ENCODE results near the gene MAP9.
"Not testable (repeated sequence)": the region's sequence is repeated elsewhere in the genome, so short reads cannot be mapped to it uniquely, and the experiment has no call there.

Gene MAP9

DNA sequence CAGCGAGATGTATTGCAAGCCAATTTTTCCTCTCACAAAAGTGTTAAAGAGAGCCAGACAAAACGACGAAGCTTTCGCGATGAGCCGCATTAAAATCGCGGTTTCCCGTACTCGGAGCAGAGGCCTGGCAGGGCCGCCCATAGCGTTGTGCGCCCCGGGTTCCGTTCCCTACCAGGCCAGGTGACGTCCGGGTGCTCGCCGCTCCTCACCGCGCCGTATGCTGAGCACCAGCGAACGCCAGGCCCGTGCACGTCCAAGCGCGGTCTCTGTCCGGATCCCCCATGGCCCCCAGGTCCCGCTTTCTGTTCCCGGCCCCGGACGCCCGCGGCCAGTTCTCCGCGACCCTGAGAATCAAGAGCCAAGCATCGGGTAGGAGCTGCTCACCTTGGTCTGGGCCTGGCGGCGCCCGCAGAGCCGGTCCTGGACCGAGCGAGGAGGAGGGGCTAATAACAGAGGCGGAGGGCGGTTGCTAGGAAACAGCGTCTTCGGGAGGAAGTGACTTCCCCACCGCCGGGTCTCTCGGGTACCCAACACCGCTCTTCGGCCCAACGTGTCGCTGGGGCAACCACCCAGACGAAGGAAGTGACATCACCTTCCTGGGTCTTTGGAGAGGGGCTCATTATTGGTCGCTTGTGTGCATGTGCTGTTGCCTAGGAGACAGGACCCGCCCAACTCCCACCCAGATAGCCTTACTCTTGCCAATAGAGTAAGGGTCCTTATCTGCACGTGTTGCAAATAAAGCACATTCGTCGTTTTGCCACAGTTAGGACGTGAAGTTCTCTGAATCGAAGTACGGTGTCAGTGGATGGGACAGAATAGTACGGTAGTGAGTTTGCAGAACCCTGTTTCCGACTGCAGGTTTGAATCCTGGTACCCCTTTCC lies at the start of gene MAP9:
Gene MAP9, minus strand, starts transcription at position 579 of the 882 bp plus-strand sequence. CDS start 1,115 bp downstream, outside the sequence.
- DNase-seq: no peak

DNA sequence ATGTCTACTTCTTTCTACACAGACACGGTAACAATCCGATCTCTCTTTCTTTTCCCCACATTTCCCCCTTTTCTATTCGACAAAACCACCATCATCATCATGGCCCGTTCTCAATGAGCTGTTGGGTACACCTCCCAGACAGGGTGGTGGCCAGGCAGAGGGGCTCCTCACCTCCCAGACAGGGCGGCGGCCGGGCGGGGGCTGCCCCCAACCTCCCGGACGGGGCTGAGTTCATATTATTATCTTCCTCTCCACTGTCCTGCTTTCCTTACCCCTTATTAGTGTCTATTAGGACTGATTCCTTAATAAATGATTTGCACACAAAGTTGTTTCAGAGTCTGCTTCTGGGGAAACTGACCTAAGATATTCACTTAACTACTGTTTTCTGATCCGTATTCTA lies 48.0 kb upstream of the MAP9 start:
- DNase-seq: not testable (repeated sequence)

DNA sequence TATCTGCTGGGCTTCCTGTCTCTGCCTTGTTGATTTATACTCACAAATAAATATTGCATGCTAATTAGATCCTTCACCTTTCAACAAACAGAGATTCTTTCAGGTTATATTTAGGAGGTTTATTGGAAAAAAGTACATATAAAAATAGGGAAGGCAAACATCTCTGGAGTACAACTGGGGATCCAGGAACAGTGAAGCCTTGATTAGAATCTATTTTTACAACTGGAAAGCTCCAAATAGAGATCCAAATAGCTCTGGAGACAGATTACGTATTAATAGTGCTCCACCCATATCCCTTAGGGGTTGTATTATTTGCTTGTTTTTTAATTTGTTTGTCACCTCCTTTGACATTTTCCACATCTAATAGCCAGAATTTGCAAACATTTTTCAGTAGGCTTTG lies 46.9 kb upstream of the MAP9 start:
- DNase-seq: no peak

- no peak for DNase-seq
These were observed 42.5 kb upstream of the MAP9 start for GRCh38 chr4:155419266-155419665.

- DNase-seq: no peak
These were observed 38.9 kb upstream of the MAP9 start for GRCh38 chr4:155415662-155416061.

- DNase-seq: no peak
These were observed 36.7 kb upstream of the MAP9 start for GRCh38 chr4:155413451-155413850.

- no peak for DNase-seq
These were observed 34.8 kb upstream of the MAP9 start for GRCh38 chr4:155411546-155411945.

DNA sequence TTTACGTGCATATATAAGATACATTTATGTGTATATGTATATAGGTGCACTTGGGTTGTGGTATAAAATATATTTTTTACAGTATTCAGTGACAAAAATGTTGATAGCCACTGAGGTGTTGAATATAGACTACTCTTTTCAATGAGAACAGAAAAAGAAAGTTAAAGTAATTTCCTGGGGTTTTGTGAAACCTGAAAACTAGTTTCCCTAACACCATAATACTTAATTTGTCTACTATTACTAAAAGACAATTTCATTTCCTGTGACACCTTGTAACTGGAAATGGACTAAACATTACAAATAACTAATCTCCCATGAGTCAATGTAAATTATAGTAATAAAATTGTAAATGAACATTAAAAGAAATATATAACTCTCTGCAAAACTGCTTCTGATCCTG lies 32.0 kb upstream of the MAP9 start:
- no peak for DNase-seq

GRCh38 chr4:155407480-155407879 lies 30.7 kb upstream of the MAP9 start:
- no peak for DNase-seq

- no peak for DNase-seq
These were observed 28.3 kb upstream of the MAP9 start for GRCh38 chr4:155405059-155405458.

DNA sequence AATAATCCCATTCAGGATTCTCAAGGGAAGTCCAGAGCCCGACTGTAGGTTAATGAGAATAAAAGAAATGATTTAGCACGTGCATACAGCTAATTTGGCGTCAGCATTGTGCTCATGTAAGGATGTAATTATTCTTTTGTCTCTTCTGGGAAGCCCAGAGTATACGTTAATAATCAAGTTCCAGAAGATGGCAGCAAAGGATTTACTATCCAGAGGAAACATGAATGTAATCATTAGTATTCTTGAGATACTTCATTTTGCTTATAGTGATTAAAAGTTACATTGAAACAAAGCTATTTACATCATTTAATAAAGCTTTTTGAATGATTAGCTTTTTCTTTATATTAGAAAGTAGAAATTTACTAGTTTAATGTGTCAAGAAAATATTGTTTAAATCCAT lies 27.1 kb upstream of the MAP9 start:
- no peak for DNase-seq

- DNase-seq: no peak
These were observed 26.2 kb upstream of the MAP9 start for GRCh38 chr4:155402941-155403340.

DNA sequence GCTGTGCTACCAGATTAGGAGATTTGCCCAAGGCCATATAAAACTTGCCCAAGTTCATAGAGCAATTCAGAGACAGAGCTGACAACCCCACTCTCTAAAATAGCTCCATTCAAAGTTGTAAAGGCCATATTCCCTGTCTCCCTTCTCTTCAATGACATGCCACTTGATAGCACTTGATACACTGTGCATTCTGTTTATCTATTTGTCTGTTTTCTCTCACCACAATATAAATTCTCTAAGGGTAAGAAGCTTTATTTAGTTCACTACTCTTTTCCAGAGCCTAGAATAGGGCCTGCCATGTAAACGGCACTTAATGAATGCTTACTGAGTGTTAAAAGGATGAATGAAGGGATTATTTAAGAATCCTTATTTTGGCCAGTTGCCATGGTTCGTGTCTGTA lies 24.1 kb upstream of the MAP9 start:
- DNase-seq: no peak

GRCh38 chr4:155399974-155400697 lies 23.4 kb upstream of the MAP9 start:
- DNase-seq: no peak

GRCh38 chr4:155392481-155393184 lies 15.9 kb upstream of the MAP9 start:
- DNase-seq: no peak

DNA sequence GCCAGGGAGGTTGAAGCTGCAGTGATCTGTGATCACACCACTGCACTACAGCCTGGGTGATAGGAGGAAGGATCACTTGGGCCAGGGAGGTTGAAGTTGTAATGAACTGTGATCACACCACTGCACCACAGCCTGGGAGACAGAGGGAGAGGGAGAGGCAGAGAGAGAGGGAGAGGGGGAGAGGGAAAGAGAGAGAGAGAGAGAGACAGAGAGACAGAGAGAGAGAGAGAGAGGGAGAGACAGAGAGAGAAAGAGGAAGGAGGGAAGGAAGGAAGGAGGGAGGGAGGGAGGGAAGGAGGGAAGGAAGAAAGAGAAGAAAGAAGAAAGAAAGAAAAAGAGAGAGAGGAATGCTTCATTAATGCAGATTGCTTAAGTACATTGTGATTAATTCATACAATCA lies 15.2 kb upstream of the MAP9 start:
- DNase-seq: no peak

DNA sequence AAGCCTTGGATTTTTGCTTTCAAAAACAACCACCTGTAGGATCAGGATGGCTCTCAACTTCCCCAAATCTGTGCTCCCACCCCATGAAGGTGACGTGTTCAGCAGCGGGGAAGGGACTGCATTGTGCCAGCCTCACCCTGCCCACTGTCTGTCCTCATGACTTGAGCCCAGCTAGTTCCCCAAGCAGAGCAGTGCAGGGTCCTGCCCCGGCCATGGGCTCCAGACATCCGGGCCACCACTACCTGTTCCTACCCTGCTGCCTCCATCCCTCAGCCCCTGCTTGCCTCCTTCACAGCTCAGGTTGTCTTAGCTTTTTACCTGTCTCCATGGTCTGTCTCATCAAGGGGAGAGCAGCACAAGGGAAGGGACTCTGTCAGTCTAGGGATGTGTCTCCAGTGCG lies 11.4 kb upstream of the MAP9 start:
- no peak for DNase-seq

- no peak for DNase-seq
These were observed 6.8 kb upstream of the MAP9 start for GRCh38 chr4:155383541-155383940.

GRCh38 chr4:155377276-155377675 lies 511 bp upstream of the MAP9 start:
- DNase-seq: no peak

- DNase-seq: no peak
These were observed 5.2 kb downstream of the MAP9 start for GRCh38 chr4:155371432-155372043.

DNA sequence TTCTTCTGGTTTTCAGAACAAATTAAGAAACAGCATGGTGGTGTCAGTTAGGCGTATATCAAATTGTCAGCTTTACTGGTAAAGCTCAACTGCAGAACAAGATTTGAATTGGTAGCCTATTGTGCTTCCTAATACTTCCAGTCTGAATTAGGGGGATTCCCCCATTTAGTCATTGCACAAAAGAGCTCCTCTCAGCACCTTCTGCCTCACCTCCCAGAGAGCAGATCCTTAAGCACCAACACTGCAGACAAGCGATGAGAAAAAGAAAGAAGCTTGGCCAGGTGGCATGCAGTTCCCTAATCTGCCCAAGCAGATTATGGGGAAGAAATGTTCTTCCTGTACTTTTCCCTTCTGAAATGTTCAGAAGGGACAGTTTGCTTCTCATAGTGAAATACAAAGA lies 9.2 kb downstream of the MAP9 start:
- DNase-seq: no peak

DNA sequence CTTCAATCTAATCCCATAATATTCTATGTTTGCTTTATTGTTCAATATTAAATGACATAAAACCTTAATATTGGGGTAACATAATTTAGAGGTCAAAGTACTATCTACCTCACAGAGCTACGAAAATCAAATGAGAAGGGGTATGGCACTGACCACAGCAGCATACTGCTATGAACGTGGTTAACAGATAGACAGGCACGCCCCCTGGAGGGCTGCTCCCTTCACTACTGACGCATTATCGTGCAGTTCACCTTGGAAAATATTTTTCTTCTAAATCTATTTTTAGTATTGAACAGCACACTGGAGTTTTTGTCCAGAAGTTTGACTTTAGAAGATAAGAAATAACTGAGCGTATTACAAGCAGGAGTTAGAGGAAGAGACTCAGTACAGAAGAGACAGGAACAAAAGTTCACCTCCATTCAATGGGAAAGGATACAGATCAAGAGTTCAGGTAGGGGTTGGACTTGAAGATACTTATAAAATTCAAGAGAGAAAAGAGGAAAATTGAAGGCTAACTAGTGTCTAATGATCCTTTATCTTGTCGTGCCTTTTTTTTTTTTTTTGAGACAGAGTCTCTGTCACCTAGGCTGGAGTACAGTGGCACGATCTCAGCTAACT lies 22.7 kb downstream of the MAP9 start:
- peak; percentile 3 for DNase-seq

GRCh38 chr4:155342142-155342541 lies 34.6 kb downstream of the MAP9 start:
- DNase-seq: no peak
